OCI-M2 (cell line): ENCODE results near the gene ZMAT5.

ENCODE experiments used
- DNase-seq: peaks from one replicate; lab custom pipeline; 2025; ENCODE audit not compliant: unreplicated experiment; lab: John Stamatoyannopoulos, UW

ZMAT5 gene

DNA sequence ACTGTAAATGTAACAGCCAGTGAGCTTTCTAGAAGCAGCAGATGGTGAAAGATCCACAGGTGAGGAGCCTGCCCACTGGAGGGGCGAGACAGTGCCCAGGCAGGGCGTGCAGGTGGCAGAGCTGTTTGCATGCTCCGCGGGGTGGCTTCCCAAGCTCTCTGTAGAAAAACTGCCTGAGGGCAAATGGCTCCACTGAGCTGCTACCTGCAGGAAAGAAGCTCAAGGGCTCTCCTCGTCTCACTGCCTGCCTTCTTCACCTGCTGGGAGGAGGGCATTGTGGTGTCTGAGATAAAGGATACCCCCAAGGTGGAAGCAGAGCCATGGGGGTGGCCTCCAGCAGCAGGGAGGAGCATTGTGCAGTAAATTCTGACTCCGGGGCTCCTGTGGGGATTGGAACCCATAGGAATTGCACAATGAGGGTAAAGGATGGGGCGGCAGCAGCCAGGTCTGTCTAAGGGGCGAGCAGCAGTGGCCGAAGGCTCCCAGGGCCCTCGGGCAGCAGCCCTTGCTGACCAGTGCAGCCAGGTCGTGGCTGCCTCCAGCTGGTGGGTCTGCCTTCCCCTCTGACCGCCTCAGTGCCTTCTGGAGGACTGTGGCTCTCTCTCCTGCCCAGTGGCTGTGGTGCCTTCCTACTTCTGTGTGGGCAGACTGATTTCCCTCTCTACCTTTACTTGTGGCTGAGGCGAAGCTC, 75.0 kb downstream of the ZMAT5 start:
- DNase-seq: no peak

GRCh38 chr22:29690476-29690875, 76.3 kb downstream of the ZMAT5 start:
- no peak for DNase-seq

GRCh38 chr22:29689880-29690213, 77.0 kb downstream of the ZMAT5 start:
- DNase-seq: no peak

GRCh38 chr22:29689206-29689879, 77.5 kb downstream of the ZMAT5 start:
- DNase-seq: no peak

DNA sequence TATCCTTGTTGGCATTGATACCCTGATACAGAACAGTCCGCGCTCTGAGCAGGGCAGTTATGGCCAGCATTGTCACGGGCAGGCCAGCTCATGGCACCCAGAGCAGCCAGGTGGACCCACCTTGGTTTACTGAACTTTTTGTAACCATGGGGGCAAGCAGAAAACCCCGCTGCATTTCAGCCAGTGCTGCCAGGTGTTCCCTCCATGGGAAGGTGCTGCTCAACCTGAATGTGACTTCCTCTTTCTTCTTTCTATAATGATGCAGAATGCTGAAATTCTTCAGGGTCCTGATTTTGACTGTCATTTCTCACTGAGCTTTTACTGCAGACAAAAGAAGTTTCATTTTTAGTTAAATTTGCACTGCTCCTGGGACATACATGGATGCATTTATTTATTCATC, 82.6 kb downstream of the ZMAT5 start:
- DNase-seq: no peak

- DNase-seq: no peak
Measured at GRCh38 chr22:29683536-29683935, 83.3 kb downstream of the ZMAT5 start.
